ENCODE results near the gene SLC9A3.

DNA sequence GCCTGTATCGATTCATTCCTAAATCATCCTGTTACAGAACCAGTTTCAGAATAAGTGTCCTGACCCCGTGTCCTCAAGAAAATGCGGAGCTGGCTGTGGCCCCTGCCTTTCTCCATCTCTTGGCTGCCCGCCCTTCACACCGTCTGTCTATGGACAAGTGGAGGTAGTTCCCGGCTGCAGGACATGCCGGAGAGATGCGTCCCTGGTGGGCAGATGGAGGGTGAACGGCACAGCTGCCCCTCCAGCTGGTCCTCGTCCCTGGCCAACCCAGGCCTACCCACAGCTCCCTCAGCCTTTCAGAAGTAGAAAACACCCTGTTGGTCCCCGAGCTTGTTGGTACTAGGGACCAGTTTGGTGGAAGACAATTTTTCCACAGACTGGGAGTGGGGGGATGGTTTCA is 96.0 kb downstream of the SLC9A3 start:
- TF ChIP-seq, protein P1, sequence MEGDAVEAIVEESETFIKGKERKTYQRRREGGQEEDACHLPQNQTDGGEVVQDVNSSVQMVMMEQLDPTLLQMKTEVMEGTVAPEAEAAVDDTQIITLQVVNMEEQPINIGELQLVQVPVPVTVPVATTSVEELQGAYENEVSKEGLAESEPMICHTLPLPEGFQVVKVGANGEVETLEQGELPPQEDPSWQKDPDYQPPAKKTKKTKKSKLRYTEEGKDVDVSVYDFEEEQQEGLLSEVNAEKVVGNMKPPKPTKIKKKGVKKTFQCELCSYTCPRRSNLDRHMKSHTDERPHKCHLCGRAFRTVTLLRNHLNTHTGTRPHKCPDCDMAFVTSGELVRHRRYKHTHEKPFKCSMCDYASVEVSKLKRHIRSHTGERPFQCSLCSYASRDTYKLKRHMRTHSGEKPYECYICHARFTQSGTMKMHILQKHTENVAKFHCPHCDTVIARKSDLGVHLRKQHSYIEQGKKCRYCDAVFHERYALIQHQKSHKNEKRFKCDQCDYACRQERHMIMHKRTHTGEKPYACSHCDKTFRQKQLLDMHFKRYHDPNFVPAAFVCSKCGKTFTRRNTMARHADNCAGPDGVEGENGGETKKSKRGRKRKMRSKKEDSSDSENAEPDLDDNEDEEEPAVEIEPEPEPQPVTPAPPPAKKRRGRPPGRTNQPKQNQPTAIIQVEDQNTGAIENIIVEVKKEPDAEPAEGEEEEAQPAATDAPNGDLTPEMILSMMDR (IDR thresholded peaks at IDR 0.05; ENCODE audit: low read depth, low read length, poor library complexity, severe bottlenecking) = no peak
- TF ChIP-seq EZH2phosphoT487 (IDR thresholded peaks at IDR 0.05; ENCODE audit: borderline replicate concordance, low read length) = no peak
